NCI-H345 treated with DMSO at 0.1 percent for 48 hours (cell line): ENCODE data around the gene EPHB6.

ENCODE experiments used
- DNase-seq: peaks from one replicate; lab custom pipeline; 2025; ENCODE audit not compliant: unreplicated experiment; lab: John Stamatoyannopoulos, UW

The EPHB6 gene

DNA sequence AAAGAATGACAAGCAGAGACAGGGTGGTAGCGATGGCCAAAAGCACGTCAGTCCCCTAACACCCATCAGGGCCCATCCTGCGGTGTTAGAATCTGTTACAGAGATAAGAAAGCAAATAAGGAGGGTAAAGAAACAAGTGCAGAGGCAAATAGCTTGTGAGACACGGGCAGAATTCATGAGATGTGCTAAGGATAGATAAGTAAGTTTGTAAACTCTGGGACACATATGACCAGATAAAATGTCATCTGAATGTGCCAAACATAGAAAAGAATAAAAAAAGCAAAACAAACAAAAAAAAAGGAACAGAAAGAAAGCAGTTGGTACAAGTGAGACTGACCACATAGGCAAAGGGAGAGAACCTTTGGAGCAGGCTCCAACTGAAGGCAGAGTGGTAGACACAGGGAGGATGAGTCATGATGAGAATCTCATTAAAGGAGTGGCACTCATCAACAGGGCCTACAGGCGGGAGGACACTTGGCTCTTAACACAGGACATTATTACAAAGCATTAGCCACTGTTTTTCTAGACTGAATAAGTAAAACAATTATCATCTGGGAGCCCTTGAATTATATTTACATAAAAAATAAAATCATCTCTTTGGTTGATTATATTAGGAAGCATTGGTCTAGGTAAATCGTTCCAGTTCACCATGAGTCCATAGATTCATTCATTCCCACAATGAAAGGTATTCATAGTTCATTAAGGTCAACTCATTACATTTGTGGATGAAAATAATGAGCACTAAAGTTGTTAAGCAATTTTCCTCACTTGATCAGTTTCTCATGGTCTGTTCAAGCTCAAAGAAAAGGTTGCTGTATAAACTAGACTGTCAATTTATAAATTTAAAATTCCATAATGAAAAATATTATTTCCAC is 21.5 kb upstream of the EPHB6 start:
- no peak for DNase-seq

DNA sequence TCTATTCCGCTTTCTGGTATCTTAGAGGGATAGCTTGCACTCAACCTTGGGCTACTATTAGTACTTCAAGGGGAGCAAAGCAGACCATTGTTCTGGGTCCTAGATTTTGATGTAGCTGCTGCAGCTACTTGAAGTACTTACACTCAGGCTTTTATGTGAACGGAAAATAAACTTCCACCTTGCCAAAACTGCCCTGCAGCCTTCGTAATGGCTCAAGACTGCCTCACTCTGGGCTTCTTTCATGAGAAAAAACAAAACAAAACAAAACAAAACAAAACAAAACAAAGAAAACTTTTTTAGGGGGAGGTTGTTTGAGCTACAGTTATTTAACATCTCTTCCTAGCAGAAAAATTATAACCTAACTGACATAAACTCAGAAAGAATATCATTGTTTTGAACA is 19.4 kb upstream of the EPHB6 start:
- no peak for DNase-seq

DNA sequence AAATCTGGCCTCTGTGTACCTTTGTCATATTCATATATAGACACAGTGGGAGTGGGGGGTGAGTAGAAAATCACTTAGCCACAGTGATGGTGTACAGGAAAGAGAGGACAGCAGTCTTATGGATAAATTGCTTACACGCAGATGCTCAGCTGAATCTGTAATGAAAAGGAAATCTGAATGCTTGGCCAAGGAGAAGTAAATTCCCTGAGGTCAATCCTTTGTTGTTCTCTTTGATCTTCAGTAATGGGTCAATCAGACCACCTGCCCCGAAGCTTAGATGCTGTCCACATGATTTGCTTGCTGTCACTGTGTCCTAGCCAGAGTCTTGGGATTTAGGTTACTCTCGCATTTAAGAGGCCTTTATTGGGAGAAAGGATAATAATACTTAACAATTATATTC is 18.4 kb upstream of the EPHB6 start:
- no peak for DNase-seq

DNA sequence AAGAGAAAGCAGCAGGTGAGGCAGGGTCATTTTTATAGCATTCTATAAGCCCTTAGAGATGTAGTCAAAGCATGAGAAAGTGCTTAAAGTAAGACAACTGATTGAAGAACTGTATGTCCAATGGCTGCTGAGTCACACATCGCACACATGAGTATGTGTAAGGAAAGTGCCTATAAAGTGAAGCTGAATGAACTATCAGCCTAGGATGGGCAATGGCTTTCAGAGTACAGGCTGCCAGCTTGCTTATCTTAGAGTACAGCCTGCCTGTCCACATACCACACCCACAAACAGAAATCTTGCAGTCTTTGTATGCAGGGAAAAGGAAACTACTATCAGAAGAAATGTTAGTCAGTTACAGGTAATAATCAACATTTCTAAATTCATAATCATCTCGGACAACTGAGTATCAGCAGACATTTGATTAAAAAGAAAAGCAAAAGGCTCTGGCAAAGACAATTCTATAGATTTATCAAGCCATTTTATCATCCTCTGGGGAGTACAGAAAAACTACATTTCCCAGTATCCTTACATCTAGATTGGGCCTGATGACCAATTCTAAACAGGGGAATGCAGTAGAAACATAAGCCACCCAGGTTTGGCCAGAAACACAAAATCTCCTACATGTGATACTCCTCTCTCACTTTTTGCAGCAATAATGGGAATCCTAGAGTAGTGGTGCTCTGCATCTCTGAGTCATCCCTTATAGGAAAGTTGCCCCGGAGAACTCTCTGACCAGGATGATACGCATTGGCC is 16.2 kb upstream of the EPHB6 start:
- DNase-seq = no peak

DNA sequence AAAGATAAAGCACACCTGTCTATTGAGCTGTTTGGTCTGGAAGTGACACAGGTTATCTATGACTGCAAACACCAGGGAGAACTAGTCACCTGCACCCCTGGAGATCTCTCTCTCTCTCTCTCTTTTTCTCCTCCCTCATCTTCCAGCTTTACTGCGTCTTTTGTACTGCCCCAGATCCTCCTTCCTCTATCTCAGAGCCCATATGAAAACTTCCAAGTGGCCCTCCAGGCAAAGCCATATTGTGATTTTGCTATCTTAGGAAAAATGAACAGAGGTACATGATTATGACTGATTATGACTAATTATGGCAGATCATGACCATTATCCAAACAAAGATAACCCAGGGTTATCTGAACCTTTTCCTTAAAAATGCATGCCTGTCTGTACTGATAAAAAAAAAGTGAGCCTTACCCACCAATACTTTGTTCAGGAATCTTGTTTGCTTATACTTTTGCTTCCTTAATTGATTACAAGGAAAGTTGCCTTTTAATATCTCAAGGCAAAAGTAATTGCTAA is 12.6 kb upstream of the EPHB6 start:
- no peak for DNase-seq

DNA sequence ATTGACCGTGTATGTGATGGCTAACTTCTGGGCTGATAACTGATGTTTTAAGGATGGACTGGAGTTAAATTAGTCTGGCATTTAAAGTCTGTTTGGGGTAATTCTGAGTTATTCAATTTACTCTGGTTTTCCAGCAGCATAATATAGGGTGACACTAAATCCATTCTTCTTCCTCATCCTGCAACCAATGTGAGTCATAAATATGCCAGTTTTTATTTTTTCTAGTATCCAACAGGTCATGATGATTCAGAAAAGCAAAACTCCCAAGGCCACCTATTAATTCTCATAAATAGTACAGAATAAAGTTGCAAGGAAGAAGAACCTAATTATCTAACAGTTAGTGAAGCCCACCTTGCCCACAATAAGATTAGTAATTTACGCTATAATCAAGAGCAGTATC is 7.5 kb upstream of the EPHB6 start:
- no peak for DNase-seq

DNA sequence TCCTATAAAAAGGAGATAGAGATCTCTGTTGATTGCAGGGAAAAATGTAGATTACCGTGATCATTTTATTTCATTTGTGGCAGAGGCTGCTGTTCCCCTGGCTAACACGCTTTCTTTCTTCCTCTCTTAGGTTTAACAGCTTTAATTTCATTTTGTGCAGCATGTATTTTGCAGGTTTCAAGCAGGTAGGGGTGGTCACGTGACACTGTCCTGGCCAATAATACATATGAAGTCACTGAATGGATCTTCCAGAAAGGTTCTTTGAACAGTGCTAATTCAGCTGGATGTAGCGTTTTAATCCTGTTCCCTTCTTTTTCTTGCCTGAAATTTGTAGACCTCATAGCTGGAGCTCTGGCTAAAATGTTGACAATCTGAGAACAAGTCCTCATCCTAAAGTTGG is 3.6 kb upstream of the EPHB6 start:
- DNase-seq = no peak

DNA sequence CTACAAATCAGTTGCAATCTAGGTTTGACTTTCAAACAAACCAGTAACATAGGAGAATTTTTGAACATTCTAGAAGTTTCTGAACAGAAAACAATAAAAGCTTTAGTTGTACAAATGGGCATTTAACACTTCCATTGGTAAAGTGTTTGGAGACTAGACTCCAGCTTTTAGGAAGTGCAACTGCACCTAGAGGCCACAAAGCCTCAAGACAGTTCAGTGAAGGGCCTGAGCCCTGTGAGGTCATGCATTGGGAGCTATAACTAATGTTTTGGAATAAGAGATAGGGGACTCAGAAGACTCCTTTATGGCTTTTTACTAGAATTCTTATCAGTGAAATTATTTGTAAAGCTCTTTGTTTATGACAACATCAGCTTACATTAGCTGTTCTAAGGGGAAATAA is 3.0 kb upstream of the EPHB6 start:
- DNase-seq = no peak

DNA sequence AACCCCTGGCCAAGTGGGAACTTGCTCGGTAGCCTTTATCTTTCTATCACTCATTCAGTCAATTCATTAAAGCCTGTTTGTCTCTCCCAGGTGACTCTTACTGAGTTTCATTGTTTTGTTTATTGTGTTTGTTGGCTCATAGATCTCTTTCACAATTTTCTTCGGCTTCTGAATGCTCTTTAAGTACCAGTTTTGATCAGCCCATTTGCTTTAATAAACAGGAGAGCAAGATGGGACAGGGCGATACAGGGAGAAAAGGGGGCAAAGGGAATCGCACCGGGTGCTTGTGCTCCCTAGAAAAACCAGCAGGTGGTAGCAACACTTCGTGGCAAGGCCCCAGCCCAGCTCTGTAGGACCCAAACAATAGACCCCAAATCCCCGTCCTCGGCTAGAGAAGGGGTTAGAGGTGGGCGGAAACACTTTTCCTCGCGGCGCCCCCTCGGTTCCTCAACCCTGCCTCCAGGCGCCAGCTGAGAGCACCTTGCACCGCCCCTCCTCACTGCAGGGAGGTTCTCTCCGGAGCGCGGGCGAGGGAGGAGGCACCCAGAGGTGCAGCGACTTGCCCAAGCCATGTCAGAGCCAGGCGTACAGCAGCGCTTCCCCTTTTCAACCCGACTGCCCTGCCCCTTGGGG is 1.0 kb upstream of the EPHB6 start:
- peak; percentile 54 for DNase-seq

DNA sequence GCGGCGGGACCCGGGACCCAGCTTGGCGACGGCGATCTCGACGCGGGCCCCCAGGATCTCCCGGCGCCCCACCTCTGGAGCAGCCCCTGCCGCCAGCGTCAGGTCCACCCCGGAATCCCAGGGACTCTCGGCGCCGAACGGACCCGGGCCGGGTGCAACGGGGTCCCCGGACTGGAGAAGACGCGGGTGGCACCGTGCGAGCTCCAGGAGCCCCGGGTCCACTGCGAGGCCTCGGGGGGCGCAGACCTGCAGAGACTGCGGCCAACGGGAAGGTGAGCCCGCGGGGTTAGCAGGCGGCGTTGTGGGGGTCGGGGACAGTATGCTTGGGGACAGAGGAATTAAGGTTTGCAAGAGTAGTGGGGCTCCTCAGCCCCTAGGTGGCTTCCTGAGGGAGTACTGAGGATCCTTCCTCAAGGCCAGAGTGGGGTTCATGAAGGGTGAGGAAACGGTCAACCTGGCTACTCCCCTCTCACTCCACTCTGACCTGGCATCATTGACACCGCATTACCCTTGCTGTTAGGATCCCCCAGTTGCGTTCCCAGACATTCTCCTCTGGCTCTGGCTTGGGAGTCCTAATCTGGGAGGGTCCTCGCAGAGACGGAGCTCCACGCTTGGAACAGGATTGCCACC is 353 bp downstream of the EPHB6 start:
- no peak for DNase-seq

DNA sequence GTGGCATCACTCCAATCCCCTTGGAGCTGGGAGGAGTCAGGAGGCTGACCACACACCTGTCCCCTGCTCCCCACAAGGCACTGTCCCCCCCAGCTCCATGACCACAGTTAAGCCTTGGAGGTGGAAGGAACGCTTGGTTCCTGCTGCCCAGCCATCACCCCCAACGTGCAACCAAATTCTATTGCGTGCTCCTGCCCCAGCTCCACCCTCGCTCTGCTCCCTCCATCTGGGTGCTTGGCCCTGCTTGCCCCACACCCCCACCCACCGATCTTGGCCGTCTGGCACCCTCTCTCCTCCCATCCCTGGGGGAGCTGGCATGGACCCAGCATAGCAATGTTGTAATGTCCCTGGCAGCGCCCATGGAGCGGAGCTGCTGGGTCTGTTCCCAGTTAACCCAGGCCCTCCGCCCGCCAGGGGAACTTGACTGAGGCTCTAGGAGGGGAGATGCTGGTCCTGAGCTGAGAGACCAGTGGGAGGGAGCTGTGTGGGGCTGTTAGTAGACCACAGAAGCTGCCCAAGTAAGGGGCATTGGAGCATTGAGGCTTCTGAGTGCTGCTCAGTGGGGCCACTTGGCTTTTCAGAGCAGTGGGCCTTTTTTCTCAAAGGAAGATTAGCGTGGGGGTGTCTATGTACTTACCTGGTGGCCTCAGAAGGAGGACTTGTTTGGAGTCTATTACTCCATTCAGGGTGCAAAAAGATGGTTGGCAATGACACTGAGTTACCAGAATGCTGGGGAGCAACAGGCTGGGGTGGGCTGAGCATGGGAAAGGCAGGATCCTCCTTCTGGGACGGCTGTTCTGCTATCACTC is 1.1 kb downstream of the EPHB6 start:
- DNase-seq = no peak

DNA sequence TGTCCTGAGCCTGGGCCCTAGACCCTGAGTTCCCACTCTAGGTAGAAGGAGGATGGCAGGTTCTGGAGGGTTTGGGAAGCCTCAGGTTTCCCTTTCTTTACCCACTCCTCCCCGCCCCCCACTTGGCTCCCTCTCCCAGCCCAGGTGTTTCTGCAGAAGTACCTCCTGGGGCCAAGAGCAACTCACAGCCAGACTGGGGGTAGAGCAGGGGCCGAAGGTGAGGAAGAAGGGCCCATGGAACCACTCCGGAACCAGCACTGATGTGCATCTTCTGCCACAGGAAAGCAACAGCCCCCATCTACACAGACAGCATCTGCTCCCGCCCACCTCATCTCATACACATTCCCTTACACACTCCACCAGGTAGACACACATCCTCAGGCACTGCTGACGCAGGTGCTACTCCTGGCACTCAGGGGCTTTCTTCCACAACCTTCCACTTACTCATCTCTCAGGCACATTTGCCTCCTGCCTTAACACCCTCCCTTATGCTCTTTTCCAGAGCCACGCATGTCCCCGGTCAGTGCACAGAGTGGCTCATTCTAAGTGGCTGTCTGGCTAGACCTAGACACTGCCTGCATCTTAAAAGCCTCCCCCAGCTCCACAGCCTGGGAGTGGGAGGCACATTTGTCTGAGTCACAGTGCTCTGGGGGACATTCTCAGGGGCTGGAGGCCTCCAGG is 1.8 kb downstream of the EPHB6 start:
- DNase-seq = no peak

DNA sequence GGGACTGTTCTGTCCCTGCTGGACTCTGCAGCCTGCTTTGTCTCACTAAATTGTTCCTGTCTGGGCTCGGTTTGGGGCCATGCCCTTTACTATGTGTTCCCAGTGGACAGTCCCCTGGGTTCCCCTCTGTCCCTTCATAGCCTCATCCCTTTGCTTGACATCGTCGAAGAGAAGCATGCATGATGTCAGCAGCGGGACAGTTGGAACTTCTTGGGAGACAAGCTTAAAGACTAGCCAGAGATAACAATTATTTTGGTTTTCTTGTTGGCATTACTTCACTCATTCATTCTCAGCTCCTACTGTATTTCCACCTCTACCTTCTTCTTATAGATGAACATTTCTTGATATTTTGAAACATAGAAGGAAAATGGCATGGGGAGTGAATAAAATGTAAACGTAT is 2.7 kb downstream of the EPHB6 start:
- DNase-seq = no peak

DNA sequence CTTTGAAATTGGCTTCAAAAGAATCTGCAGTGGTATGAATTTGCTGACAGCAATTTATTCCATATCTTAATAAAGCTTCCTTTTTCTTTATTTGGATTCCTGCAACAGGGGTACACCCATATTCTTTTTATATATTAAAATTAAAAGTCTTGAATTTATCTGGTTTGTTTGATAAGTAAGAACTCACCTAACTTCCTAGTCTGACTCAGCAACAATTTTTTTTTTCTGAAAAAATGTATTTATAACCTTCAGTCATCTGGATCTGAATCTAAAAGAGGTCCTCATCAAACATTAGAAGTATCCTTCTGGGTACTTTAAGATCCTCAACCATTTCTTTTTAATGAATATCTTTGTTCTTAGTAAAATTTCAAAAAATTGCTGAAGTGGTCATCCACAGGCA is 4.5 kb downstream of the EPHB6 start:
- no peak for DNase-seq

DNA sequence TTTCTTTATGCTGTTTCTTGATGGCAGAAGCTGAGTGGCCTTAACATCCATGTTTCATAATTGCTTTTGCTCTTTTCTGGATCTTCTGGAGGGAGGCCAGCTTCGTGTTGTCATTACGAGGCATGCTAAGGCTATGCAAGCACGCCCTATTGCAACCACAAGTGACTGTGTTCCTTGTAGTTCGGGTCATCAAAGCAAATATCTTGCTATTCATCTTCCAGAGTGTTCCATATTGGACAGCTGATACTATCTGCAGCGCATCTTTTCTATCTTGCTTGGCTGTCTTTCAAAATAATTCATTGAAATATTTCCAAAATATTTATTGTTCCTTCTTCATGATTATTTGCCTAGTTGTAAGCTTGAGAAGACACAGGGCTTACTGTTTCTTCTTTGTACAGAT is 5.0 kb downstream of the EPHB6 start:
- DNase-seq = no peak

DNA sequence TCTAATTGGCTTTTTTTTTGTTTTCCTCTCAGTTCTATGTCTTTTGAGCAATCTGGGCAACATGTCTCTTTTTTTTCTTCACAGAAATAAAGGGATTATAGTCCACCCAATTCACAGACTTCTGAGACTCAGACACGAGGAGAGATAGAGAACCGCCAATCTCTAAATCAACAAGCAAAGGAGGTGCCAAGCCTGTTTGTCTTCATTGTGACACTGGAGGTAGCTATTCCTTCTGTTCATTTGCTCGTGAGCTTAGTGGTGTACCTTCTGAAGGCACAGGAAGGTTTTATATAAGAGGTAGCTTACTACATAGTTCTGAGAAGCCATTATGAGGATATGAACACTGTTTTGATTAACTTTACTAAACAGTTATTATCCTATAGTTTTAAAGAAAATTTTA is 6.1 kb downstream of the EPHB6 start:
- no peak for DNase-seq

DNA sequence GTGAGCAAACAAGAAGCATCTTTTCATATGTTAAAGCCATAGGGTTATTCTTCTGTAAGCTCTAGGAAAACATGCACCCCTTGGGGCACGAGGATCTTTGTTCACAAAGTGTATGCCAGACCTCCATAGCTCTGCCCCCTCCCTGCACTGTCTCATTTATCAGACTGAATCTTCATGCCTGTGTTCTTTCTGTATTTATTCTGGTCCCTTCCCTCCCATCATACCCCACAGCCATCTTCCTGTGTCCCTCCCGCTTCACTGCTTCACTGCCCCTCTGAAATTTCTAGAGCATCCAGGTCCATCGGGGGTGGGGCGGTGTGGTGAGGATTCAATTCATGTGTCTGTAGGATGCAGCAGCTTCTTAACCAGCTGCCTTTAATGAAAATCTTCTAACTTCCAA is 7.5 kb downstream of the EPHB6 start:
- no peak for DNase-seq

DNA sequence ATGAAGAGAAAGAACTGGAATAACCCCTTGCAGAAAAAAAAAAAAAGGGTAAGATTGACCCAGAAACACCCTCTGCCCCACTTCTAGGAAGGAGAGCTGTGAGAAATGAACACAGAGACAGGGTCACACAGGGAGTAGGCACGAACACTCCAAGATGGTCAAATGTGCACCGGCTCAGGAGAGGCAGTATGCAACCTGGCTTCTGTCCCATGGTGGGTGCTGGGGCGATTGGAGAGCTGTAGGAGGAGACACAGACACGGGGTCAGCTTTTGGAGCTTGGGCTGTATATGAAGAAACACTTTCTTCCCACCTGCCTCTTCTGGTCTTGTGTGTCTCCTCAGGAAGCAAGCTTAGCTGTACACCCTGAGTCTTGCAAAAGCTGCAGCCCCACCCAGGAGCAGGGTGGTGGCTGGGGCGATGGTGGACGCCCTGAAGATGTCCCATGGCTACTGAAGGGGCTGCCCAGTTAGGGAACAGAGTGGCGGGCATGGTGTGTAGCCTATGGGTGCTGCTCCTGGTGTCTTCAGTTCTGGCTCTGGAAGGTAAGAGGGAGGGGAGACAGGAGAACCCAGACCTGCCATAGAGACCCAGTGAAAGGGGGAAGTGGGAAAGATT is 8.0 kb downstream of the EPHB6 start:
- DNase-seq = no peak

DNA sequence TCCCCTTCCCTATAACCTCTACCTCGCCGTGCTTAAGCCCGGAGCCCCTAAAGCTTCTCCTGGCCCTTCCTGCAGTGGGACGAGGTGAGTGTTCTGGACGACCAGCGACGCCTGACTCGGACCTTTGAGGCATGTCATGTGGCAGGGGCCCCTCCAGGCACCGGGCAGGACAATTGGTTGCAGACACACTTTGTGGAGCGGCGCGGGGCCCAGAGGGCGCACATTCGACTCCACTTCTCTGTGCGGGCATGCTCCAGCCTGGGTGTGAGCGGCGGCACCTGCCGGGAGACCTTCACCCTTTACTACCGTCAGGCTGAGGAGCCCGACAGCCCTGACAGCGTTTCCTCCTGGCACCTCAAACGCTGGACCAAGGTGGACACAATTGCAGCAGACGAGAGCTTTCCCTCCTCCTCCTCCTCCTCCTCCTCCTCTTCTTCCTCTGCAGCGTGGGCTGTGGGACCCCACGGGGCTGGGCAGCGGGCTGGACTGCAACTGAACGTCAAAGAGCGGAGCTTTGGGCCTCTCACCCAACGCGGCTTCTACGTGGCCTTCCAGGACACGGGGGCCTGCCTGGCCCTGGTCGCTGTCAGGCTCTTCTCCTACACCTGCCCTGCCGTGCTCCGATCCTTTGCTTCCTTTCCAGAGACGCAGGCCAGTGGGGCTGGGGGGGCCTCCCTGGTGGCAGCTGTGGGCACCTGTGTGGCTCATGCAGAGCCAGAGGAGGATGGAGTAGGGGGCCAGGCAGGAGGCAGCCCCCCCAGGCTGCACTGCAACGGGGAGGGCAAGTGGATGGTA is 9.2 kb downstream of the EPHB6 start:
- DNase-seq = no peak
